NCI-H2196 (cell line): ENCODE measurements around the gene BMP4.
"Not testable (repeated sequence)": the region's sequence is repeated elsewhere in the genome, so short reads cannot be mapped to it uniquely, and the experiment has no call there.

Experiments used
- DNase-seq: peaks from one replicate; lab custom pipeline; 2025; ENCODE audit not compliant: unreplicated experiment; lab: John Stamatoyannopoulos, UW

The BMP4 gene

DNA sequence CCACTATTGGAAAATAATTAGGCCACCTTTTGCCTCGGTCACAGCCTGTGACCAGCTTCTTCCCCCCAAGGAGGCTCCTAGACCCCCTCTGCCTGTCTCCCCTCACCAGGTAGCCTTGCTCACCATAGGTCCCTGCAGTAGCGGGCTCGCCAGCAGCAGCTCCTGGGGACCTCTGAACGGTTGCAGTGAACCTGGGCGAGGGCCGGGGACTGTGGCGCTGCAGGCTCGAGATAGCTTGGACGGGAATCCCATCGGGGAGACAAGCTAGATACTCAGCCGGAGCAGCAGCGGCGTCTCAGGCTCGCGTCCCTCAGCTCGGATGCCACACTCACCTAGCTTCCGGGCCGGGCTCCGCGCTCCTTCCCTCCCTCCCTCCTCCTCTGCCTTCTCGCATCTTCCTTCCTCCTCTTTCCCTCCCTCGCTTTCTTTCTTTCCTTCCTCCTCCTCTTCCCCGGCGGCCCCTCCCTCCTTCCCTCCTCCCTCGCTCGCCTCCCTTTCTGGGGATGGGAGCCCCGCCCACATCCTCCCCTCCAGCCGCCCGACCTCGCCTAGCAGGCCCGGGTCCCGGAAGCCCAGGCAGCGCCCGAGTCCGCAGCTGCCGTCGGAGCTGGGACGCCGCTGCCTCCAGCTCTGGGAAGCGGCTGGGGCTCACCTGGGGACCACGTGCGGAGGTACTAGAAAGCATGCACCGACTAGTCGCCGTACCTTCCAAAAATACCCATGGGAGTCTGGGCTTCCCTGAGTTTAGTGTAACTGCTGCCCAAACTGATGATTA lies at the start of gene BMP4:
Gene BMP4, minus strand, starts transcription at position 399 of the 775 bp plus-strand sequence. CDS start 4,603 bp downstream, outside the sequence.
- no peak for DNase-seq

DNA sequence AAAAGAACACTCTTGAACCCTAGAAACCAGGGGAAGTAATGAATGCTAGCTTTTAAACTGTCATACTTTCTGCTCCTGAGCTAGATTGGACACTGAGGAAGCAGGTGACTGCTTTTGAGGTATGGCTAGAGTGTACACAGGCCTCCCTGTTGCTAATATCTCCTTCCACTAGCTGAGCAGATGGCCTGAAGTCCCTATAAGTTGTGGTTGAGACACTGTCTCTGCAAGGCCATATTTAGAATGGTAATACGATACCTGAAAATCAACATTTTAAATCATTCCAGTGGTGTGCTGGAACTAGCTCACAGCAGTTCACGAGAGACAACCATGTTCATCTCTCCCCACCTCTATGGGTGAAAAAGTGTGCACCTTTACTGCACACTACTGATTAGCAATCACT lies 46.4 kb upstream of the BMP4 start:
- no peak for DNase-seq

DNA sequence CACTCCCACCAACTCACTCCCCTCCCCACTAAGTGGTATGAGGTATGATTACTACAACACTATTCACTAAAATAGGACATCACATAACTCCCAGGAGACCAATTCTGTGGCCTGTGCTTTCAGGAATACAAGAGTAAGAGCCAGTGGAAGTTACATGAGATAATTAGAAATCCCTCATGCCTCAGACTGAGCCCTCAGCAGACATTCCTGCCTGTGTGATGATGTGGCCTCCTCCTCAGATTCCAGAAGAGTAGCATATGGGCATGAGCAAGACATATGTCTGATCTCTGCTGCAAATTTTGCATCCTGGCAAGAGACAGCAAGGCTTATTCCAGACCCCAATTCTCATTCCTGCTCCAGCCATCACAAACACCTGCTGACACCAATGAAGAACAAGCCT lies 46.0 kb upstream of the BMP4 start:
- DNase-seq, result no peak

DNA sequence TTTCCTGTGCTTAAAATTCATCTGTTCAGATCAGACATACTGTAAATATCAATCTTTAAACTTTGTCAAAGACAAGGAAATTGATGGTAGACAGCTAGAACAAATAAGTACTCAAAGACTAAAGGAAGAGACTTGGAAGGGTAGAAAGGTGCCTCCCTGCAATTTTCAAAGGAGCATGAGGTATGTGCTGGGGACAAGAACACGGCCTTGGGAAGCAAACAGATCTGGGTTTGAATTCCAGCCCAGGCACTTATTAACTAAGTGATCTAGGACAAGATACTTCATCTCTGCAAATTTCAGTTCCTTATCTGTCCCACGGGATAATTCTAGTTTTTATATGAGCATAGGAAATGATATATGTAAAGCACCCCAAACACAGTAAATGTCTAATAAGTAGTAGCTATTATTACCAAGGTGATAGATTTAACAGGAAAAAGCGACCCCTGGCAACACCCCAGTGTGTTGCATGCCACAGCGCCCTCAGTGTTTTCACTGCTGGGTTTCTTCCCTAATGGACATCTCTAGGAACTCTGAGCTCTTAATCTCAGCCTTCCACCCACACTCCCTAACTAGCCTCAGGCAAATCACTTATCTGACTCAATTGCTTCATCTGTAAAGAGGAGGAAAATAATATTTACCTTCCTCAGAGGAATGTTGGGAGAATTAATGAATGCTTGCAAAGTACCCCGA lies 44.7 kb upstream of the BMP4 start:
- DNase-seq, result no peak

DNA sequence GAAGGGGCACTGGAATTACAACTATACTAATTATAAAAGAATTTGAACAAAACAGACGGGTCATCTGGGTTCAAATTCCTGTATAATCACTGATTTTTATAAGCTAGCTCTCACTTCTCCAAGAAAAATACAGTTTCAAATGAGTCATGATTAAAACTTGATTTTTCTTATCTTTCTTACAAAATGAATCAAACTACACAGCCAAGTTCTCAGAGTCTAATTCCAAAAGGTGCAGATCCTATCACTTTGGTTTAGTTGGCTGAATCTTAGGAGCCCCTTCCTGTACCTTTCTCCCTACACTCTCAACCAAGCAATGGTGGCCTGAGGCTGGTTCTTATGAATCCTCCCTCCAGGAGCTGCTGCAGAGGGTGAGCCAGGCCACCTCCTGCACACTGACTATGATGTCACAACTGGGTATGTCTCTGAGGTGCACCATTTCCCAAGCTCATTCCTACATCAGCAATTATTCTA lies 43.8 kb upstream of the BMP4 start:
- DNase-seq, result no peak

DNA sequence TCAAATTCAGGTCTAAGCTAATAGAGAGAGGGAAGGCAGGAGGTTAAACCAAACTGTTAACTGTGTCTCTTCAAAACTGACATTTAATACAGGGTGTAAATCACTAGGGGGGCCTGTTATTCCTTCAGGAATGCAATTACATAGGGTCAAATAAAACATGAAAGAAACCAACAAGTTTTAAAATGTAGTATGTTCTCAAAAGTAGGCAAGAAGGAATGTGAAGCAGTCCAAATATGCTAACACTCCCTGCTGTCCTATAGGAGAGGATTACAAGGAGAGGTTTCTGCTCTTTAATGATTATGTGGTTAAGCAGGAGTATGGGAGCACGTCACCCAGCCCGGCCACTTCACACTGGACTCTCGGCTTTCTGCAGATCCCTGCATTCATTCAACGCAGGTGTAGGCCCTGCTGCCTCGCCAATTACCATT lies 42.5 kb upstream of the BMP4 start:
- no peak for DNase-seq

DNA sequence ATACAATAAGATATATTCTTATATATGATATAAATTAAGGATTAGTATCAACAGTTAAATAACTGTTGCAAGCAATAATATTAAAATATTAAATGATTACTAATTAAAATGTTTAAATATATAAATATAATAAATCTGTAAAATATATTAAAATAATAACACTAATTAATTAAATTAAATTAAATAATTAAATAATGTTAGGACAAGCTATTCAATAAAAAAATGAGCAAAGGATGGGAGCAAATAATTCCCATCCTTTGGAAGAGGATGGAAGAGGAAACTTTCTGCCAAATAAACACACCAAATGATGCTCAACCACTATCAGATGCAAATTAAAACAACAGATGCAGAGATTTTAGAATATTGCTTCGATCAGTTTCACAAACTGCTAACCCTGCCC lies 39.4 kb upstream of the BMP4 start:
- no peak for DNase-seq

DNA sequence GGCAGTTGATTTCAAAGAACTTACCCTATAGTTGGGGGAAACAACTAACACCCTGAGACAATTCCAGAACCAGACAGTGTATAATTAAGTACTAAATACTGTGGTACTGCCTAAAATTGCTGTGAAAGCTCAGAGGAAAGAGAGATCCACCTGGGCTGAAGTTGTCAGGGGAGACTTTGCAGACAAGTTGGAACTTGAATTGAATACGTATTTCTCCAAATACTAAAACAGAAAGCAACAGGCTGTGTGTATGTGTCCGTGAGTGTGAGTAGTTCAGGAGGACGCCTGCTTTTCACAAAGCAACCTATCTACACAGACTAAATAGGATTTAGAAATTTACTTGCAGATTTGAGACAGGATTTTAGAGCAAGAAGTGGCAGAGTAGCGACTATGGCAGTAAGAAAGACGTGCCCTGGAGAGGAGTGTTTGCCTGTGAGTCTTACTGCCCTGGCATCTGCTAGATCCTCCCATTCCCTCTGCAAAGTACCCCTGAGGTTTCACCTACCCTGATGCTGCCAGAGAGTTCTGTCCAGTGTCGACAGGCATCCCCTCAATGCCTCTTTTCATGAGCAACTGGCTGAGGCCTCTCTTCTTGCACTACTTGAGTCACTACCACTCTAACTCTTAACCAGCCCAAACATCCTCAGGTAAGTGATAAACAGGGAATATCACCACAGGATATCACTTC lies 37.4 kb upstream of the BMP4 start:
- DNase-seq, result no peak

DNA sequence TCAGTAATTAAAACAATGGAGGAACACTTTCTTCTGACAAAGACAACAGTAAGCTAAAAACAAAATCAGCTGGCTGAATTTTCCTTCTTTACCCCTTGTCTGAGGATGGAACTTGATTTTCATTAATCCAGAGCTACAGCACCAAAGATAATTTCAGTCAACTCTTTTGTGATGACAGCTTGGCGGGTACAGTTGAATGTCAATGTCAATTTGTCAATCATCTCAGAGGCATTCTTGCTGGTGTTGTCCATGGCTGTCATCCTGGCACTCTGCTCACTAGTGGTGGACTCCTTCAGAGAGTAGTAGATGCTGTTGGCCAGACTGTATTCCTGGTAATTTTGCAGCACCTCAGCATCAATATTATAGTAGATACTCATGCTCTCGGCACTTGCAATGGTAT lies 34.4 kb upstream of the BMP4 start:
- DNase-seq, result no peak

DNA sequence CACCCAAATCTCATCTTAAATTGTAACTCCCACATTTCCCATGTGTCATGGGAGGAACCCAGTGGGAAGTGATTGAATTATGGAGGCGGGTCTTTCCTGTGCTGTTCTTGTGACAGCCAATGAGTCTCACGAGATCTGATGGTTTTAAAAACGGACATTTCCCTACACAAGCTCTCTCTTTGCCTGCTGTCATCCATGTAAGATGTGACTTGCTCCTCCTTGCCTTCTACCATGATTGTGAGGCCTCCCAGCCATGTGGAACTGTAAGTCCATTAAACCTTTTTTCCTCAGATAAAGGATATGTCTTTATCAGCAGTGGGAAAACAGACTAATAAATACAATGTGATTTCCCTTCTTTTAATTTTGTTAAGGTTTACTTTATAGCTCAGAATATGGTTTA lies 30.1 kb upstream of the BMP4 start:
- not testable (repeated sequence) for DNase-seq

DNA sequence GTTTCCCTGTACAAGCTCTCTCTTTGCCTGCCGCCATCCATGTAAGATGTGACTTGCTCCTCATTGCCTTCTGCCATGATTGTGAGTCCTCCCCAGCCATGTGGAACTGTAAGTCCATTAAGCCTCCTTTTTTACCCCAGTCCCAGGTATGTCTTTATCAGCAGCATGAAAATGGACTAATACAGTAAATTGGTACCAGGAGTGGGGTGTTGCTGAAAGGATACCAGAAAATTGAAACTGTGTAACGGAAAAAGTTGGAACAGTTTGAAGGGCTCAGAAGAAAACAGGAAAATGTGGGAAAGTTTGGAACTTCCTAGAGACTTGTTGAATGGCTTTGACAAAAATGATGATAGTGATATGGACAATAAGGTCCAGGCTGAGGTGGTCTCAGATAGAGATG lies 28.3 kb upstream of the BMP4 start:
- not testable (repeated sequence) for DNase-seq

DNA sequence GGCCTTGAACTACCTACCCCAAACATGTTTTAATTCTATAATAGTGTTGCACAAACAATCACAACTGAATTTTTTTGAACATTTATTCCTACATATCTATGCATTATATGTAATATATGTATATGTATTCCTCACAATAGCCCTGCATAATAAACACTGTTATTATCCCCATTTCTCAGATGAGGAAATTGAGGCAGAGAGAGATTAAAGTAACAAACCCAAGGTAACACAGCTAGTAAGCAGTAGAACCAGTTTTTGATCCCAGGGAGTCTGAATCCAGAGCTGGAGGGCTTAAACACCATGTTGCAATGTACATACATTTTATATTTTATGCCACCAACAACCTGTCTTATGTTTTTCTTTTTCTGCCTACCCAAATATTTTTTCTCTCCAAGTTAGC lies 26.5 kb upstream of the BMP4 start:
- no peak for DNase-seq

DNA sequence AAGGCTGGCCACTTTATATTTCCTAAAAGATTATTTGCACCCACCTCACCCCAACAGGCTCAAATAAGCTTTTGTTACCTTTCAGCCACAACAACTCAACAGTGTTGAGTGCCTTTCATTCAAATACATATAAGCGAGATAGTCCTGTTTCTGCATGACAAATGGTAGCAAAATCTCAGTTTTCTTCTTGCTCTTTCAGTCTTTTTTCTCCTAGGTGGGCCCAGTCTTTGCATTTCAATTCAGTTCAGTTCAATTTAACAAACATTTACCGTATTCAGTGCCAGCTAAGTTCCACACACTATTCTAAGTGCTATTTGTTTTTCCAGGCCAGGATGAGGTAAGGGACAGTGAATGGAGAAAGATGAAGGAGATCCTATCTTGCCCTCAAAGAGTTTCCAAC lies 25.9 kb upstream of the BMP4 start:
- DNase-seq, result no peak

DNA sequence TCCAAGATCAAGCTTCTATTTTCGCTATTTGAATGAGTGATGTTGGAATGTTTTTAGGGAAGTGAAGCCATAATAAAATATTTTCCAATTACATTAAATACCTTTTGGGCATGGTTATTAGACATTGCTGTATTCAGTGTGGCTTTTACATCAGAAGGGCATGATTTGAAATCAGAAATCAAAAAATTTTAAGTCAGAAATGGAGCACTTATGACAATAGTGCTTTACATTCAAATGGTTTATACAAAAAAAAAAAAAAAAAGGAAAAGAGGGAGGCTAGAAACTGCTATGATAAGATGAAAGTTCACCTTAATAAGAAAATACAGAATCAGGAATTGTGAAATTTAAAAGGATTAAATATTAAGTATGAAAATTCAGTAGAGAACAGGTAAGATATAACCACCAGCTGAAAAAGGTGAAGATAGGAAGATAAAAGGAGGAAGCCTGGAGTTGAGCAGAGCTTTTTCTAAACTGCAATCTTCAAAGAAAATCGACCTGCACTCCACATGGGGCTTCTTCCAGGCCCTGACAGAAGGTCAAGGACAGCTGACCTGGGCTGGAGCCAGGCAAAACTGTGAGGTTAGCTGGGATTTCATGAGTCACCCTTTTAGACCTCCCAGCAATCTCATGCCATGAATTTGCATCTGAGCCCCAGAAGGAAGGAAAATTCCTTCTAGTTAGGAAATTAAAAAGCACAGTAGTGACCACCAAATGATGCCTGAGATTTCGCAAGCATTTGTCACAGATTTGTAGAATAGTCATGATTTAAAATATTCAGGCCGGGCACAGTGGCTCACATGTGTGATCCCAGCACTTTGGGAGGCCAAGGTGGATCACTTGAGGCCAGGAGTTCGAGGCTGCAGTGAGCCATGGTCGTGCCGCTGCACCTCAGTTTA lies 23.4 kb upstream of the BMP4 start:
- DNase-seq, result no peak

DNA sequence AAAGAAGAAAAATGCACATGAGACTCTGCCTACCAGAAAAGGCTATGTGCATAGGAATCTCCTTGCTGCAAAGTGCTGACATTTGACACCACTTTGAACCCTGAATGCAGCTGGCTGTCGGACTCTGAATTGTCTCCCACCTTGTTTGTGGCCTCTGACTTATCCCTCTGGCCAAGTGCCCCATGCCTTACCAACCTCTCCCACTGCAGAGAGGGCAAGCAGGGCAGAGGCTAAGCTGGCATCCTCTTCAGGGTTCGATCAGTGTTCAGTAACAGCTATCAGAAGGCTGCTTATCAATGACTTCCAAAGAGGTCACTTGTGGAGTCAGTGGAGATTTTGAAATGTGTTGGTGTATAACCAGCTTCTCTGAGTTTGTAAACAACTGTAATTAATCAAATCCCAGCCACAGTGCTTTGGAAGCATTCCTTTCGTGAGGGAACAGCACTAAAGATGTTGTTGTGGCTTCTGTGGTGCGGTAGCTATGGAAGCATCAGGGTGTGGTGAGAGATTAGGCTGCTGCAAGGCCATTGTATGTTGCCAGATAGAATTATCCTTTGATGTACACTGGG lies 22.6 kb upstream of the BMP4 start:
- DNase-seq, result no peak

DNA sequence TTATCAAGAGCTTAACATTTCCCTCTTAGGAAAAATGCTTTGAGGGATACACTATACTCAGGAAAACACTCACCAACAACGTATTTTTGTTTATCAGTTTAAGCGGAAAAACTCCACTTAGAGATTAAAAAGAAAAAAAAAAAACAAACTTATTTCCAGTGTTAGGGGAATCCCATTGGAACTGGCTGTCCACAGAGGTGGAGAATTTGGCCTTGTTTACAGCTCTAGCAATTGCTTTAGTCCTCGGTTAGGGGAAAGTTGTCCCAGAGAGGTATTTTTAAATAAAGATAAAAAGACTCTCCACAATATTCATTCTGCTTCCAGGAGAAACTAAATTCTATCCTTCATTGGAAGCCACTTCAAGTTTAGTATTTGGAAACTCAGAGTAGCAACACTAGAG lies 21.6 kb upstream of the BMP4 start:
- DNase-seq, result no peak

DNA sequence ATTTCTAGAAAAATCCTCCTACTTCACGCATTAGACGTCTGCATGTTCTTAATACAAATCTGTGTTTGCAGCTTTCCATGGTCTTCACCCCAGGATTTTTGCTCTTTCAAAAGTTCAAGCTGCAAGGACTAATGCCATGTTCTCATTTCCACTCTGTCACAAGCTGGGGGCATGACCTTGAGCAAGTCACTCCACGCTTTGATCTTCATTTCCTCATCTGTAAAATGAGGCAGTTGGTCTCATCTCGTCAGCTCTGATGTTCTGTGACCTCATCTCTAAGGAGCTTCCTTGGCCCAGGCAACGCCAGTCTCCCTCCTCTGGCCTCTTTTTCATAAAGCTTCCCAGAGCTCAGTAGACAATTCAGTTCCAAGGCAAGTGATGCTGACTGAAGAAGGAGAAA lies 18.8 kb upstream of the BMP4 start:
- no peak for DNase-seq

DNA sequence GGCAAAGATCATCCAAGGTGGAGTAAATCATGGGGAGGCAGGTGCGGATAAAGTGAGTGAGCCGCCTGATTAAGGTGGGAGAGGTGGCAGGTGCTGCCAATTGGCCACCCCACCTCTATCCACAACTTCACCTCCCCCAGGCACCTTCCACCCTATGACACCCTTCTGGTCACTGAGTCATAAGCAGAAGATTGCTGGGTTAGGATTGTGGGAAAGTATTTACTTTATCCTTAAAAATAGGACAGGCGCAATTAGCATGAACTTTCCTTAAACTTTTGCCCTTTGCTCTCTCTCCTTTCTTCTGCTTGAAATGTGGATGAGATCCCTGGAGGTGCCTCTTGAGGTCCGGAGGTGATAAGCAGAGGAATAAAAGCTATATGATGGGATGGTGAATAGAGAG lies 14.9 kb upstream of the BMP4 start:
- DNase-seq, result no peak

DNA sequence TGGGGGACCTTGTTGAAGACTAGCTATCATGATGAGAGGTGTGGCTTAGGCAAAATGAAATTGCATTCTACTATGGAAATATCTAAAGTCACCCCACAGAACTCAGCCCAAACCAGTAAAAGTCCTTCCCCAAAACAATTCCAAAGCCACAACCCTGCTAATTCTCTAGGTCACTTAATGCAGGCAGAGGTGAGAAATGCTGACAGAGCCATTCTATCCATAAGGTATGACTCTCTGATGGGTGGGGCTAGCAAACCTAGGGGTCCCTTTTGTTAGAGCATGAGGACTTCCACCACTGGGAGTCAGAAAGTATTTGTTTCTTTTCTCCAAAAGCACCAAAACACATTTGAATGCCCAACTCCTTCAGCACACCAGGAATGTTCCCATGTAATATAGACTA lies 12.7 kb upstream of the BMP4 start:
- DNase-seq, result no peak

DNA sequence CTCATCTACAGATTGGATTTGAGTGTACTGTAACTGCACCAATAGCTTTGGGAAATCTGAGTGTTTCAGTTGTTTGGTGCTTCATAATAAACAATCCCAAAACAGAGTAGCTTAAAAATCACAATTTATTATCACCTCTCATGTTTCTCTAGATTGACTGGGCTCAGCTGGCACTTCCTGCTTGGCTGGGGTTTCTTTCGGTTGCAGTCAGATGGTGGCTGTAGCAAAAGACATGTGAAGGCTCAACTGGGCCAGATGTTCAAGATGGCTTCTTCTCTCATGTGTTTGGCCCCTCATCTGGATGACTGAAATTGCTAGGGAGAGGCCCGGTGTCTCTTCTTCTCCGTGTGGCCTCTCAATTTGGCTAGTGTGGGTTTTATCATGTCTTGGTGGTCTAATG lies 12.1 kb upstream of the BMP4 start:
- DNase-seq, result no peak

DNA sequence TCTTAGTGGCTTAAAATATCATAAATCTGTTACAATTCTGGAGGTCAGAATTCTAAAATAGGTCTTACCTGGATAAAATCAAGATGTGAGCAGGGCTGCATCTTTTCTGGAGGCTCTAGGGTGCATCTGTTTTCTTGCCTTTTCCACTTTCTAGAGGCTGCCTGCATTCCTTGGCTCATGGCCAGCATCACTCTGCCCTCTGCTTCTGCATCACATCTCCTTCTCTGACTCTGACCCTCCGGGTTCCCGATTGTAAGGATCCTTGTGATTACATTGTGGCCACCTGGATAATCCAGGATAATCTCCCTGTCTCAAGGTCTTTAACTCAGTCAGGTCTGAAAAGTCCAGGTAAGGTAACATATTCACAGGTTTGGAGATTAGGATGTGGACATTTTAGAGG lies 11.0 kb upstream of the BMP4 start:
- no peak for DNase-seq
